ENCODE results near the gene SARS1. TPM values are rescaled to one million over a fixed set of nuclear protein-coding genes. Genes with fewer than 3 reads are reported as not detected.
A peak's percentile ranks its signal among the peaks of the same experiment; 100 is the strongest.

Gene SARS1
- total RNA-seq, 1 donor from 2014 or later: 135 TPM

- Mint-ChIP-seq H3K27ac (no peak overlapping the region), H3K4me3 (ENCODE audit: low read depth) (no peak overlapping the region), H3K9me3 (ENCODE audit: low read depth) (no peaks in the 10 kb centered on the region), H3K27me3 (no peaks in the 10 kb centered on the region), H3K4me1 (ENCODE audit: low read depth) (peaks cover 42% of the 10 kb centered on the region), H3K36me3 (ENCODE audit: insufficient read depth) (no peaks in the 10 kb centered on the region)
- DNase-seq (ENCODE audit: low spot score, unreplicated experiment): no peak
- TF ChIP-seq CTCF (IDR thresholded peaks at IDR 0.05; ENCODE audit: unreplicated experiment): no peak
Observed at GRCh38 chr1:109184687-109185086, 29.0 kb upstream of the SARS1 start.

- H3K27me3 Mint-ChIP-seq: no peaks in the 10 kb centered on the region
- peaks cover 37% of the 10 kb centered on the region for H3K4me1 Mint-ChIP-seq (ENCODE audit: low read depth)
- TF ChIP-seq CTCF (IDR thresholded peaks at IDR 0.05; ENCODE audit: unreplicated experiment): no peak
- H3K27ac Mint-ChIP-seq: peak overlapping the region; percentile 84
- H3K4me3 Mint-ChIP-seq (ENCODE audit: low read depth): no peak overlapping the region
- H3K9me3 Mint-ChIP-seq (ENCODE audit: low read depth): no peaks in the 10 kb centered on the region
- no peak for DNase-seq (ENCODE audit: low spot score, unreplicated experiment)
- H3K36me3 Mint-ChIP-seq (ENCODE audit: insufficient read depth): no peaks in the 10 kb centered on the region
Observed at GRCh38 chr1:109185357-109185756, 28.4 kb upstream of the SARS1 start.

- no peak for DNase-seq (ENCODE audit: low spot score, unreplicated experiment)
- TF ChIP-seq CTCF (IDR thresholded peaks at IDR 0.05; ENCODE audit: unreplicated experiment): no peak
- H3K4me1 Mint-ChIP-seq (ENCODE audit: low read depth): peaks cover 35% of the 10 kb centered on the region
- no peaks in the 10 kb centered on the region for H3K27me3 Mint-ChIP-seq
- H3K27ac Mint-ChIP-seq: no peak overlapping the region
- H3K4me3 Mint-ChIP-seq (ENCODE audit: low read depth): no peak overlapping the region
- no peaks in the 10 kb centered on the region for H3K36me3 Mint-ChIP-seq (ENCODE audit: insufficient read depth)
- H3K9me3 Mint-ChIP-seq (ENCODE audit: low read depth): no peaks in the 10 kb centered on the region
Observed at GRCh38 chr1:109185990-109186732, 27.6 kb upstream of the SARS1 start.

GRCh38 chr1:109186733-109187086 lies 27.0 kb upstream of the SARS1 start:
- no peak for DNase-seq (ENCODE audit: low spot score, unreplicated experiment)
- TF ChIP-seq CTCF (IDR thresholded peaks at IDR 0.05; ENCODE audit: unreplicated experiment): no peak
- Mint-ChIP-seq H3K4me1 (ENCODE audit: low read depth) (peaks cover 30% of the 10 kb centered on the region), H3K27ac (no peak overlapping the region), H3K9me3 (ENCODE audit: low read depth) (no peaks in the 10 kb centered on the region), H3K36me3 (ENCODE audit: insufficient read depth) (no peaks in the 10 kb centered on the region), H3K4me3 (ENCODE audit: low read depth) (no peak overlapping the region), H3K27me3 (no peaks in the 10 kb centered on the region)

- Mint-ChIP-seq H3K9me3 (ENCODE audit: low read depth) (no peaks in the 10 kb centered on the region), H3K4me3 (ENCODE audit: low read depth) (no peak overlapping the region), H3K27ac (no peak overlapping the region), H3K27me3 (no peaks in the 10 kb centered on the region), H3K4me1 (ENCODE audit: low read depth) (peaks cover 28% of the 10 kb centered on the region), H3K36me3 (ENCODE audit: insufficient read depth) (no peaks in the 10 kb centered on the region)
- no peak for DNase-seq (ENCODE audit: low spot score, unreplicated experiment)
- TF ChIP-seq CTCF (IDR thresholded peaks at IDR 0.05; ENCODE audit: unreplicated experiment): no peak
Observed at GRCh38 chr1:109187127-109187526, 26.6 kb upstream of the SARS1 start.
